MM.1S (cell line): ENCODE results near the gene KCNQ2.

Experiments used
- EZH2 ChIP-seq: fragments of 300-600 bp; sonication (generic); optimal IDR thresholded peaks from 2 replicates; pipeline ENCODE3; 2017; ENCODE audit warnings: low read depth, mild to moderate bottlenecking, antibody characterized with exemption, low read length, mixed read lengths
- EZH2phosphoT487 ChIP-seq: fragments of 300-600 bp; sonication (generic); IDR thresholded peaks from 2 replicates; pipeline ENCODE4 v1.6.1; 2018; ENCODE audit warnings: antibody characterized with exemption, low read length
- TF ChIP-seq, protein P1 (sequence below): fragments of 300-600 bp; sonication (generic); IDR thresholded peaks from 2 replicates; pipeline ENCODE4 v1.5.1; 2016; ENCODE audit warnings: antibody characterized with exemption, low read length, mixed read lengths

DNA sequence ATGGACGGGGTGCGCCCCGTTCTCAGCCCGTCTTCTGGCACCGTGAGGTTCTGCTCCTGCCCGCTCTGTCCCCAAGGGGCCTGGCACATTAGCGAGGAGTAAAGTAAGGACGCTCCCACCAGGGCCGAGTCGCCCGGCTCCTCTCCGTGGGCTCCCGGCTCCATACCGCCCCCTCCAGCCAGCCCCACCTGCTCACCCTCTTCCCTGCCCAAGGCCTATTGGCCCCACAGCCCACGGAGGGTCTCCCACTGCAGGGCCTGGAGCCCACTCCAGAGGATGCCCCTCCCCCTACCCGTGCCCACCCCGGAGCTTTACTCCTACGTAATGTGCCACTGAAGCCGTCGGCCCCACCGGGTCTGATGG lies 63.8 kb downstream of the KCNQ2 start:
- TF ChIP-seq, protein P1, sequence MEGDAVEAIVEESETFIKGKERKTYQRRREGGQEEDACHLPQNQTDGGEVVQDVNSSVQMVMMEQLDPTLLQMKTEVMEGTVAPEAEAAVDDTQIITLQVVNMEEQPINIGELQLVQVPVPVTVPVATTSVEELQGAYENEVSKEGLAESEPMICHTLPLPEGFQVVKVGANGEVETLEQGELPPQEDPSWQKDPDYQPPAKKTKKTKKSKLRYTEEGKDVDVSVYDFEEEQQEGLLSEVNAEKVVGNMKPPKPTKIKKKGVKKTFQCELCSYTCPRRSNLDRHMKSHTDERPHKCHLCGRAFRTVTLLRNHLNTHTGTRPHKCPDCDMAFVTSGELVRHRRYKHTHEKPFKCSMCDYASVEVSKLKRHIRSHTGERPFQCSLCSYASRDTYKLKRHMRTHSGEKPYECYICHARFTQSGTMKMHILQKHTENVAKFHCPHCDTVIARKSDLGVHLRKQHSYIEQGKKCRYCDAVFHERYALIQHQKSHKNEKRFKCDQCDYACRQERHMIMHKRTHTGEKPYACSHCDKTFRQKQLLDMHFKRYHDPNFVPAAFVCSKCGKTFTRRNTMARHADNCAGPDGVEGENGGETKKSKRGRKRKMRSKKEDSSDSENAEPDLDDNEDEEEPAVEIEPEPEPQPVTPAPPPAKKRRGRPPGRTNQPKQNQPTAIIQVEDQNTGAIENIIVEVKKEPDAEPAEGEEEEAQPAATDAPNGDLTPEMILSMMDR, result no peak
- TF ChIP-seq EZH2 (no peak), EZH2phosphoT487 (no peak)
